Measurements from ENCODE around the gene LIN7A. TPM values are rescaled to one million over a fixed set of nuclear protein-coding genes. Genes with fewer than 3 reads are reported as not detected.

Gene LIN7A
- total RNA-seq, 1 experiment from 2014 or later, result 20.1 TPM

DNA sequence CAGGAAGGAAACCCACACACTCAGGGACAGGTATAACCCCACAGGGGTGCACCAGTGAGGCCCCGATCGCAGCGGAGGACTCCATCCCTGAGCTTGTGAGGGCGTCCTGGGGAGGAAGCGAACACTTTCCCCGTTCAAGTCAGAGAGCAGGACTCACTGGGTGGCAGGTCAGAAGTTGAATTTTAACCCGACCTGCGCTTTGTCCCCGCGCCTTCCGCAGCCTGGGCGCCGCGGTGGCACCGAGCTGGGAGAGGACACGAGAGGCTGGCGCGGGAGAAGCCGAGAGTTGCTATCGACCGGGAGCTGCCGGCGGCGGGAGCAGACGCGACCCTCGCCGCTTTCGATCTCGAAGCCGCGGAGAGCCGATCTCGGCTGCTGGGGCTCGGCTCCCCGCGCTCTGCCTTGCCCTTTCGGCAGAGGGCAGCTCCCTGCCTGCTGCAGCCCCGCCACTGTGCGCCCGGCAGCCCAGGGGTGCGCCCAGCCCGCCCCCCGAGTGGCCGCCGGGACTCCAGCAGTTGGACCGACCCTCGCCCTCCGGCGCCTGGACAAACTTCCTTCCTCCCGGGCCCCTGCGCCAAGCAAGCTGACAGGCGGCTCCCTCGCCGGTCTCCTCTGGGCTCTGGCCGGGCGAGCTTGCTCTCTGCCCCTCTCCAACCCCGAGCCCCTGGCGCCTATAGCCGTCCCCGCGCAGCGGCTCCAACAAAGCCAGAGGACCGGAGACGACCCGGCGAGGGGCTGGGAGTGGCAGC is 918 bp downstream of the LIN7A start:
- DNase-seq, result peak; percentile 50
- Histone ChIP-seq H3K4me3 (peak overlapping the region; percentile 81), H3K36me3 (no peaks in the 10 kb centered on the region), H3K27me3 (no peaks in the 10 kb centered on the region), H3K9me3 (no peaks in the 10 kb centered on the region)

DNA sequence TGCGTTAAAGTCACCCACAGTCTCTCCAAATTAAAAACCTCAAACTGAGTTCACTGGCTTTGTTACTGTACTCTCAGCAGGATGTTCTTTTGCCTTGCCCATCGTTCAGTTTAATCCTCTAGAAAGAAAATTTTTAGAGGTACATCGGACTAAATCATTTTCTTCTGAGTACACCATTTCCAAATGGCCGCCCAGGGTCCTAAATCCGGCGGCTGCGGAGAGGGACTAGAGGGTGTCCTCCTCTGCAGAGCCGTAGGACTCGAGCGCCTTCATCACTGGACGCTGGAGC is 1.4 kb downstream of the LIN7A start:
- DNase-seq, result no peak
- Histone ChIP-seq H3K36me3 (no peaks in the 10 kb centered on the region), H3K9me3 (no peaks in the 10 kb centered on the region), H3K4me3 (peak overlapping the region; percentile 81), H3K27me3 (no peaks in the 10 kb centered on the region)

DNA sequence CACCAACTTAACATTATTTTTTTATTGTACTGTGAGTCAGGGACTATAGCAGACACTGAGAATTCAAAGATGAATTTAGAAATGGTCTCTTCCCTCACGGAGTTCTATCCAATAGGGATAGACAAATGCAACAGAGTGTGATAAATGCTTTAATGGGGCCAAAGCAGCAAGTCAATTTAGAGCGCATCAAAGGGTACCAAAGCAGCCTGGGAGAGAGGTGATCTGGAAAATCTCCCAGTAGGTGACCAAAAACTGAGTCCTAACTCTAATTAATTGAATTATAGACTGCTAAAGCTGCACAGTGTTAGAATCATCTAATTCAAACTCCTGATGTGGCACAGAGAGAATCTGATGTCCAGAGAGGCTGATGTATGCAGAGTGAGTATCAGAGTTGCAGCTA is 2.6 kb downstream of the LIN7A start:
- no peak for DNase-seq
- Histone ChIP-seq H3K27me3 (no peaks in the 10 kb centered on the region), H3K4me3 (peak overlapping the region; percentile 81), H3K36me3 (peaks cover 2% of the 10 kb centered on the region; the same call in 1 of the 2 replicates), H3K9me3 (no peaks in the 10 kb centered on the region)

DNA sequence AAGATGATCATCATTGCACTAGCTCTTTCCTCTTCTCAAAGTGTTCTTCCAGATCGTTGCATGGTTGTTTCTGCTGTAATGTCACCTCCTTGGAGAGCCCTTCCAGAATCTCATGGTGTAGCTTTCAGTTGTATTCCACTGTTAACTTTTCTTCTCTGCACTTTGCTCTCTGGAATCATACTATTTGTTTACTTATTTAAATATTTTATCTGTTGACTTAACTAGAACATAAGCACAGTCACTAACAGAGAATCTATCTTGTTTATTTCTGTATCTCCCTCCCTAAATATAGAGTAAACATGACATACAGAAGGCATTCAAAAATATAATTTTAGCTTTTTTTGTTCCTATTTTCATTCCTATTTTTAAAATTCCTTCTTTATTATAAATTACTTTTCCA is 11.8 kb downstream of the LIN7A start:
- Histone ChIP-seq H3K27me3 (no peaks in the 10 kb centered on the region), H3K4me3 (no peak overlapping the region), H3K36me3 (peaks cover 9% of the 10 kb centered on the region; the same call in 1 of the 2 replicates), H3K9me3 (no peaks in the 10 kb centered on the region)
- no peak for DNase-seq

DNA sequence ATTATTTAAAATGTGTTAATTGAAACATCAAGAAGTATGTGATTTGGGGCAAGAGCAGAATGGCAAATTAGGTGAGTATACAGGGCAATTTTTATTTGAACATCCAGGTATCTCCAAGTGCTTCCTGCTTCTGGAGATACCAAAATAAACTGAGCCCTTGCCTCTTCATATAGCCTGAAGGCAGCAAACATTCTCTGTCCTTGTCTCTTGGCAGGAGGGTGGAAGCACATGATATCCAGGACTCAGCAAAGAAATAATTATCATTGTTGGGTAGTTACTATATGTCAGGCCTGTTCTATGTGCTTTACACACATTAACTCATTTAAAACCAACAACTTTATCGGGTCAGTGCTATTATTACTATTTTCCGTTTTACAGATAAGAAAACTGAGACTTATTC is 12.5 kb downstream of the LIN7A start:
- H3K36me3 ChIP-seq, result 0 out of 2 replicates have a peak, but pooled peaks cover 7% of the 10 kb centered on the region
- H3K9me3 ChIP-seq, result no peaks in the 10 kb centered on the region
- no peak for DNase-seq
- no peaks in the 10 kb centered on the region for H3K27me3 ChIP-seq
- H3K4me3 ChIP-seq, result no peak overlapping the region

DNA sequence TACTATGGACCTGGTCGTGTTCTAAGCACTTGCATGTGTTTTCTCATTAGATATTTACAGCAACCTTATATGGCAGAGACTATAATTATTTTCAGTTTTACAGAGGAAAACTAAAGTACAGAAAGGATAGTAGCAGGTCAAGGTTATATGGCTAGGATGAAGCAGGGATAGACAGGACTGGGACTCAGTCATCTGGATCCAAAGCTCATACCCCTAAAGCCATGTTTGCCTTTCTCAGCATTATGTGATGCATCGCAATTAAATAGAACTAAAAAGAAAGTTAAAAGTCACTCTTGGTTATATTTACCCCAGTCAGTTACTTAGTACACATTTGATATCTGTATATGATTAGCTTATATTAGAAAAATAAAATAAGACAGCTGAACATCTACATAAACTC is 13.3 kb downstream of the LIN7A start:
- H3K36me3 ChIP-seq, result 0 out of 2 replicates have a peak, but pooled peaks cover 7% of the 10 kb centered on the region
- no peaks in the 10 kb centered on the region for H3K27me3 ChIP-seq
- H3K9me3 ChIP-seq, result no peaks in the 10 kb centered on the region
- H3K4me3 ChIP-seq, result no peak overlapping the region
- no peak for DNase-seq

DNA sequence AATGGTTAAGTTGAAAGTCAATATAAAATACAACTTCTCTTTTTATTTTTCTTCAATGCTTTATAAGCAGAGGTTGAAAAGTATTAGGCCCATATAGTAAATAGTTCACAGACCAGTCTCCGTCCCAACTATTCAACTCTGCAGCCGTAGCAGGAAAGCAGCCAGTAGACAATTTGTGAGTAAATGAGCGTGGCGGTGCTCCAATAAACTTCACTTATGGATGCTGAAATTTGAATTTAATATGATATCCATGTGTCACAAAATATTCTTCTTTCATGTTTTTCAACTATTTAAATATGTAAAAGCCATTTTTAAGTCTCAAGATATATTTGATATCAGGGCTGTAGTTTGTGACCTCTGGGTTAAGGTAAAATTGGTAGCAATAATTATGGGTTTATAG is 17.7 kb downstream of the LIN7A start:
- Histone ChIP-seq H3K9me3 (no peaks in the 10 kb centered on the region), H3K4me3 (no peak overlapping the region), H3K27me3 (no peaks in the 10 kb centered on the region), H3K36me3 (0 out of 2 replicates have a peak, but pooled peaks cover 2% of the 10 kb centered on the region)
- no peak for DNase-seq

DNA sequence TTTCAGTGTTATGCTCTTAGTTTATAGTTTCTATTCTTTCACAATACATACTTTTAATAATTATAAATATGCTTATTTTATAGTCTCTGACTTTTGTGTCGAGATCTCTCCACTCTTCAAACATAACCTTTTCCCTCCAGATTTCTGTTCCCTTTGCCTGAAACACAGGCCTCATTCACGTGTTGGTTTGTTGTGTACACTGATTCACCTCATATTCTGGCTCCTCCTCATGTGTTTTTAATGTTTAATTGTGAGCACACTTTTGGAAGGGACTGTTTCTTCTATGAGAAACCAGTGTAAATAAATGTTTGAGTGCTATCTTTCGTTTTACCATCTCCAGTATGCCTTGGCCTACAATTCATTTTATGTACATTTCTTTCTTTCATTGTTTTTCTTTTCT is 20.1 kb downstream of the LIN7A start:
- no peak for DNase-seq
- no peaks in the 10 kb centered on the region for H3K9me3 ChIP-seq
- H3K4me3 ChIP-seq, result no peak overlapping the region
- H3K36me3 ChIP-seq, result 0 out of 2 replicates have a peak, but pooled peaks cover 2% of the 10 kb centered on the region
- H3K27me3 ChIP-seq, result no peaks in the 10 kb centered on the region

DNA sequence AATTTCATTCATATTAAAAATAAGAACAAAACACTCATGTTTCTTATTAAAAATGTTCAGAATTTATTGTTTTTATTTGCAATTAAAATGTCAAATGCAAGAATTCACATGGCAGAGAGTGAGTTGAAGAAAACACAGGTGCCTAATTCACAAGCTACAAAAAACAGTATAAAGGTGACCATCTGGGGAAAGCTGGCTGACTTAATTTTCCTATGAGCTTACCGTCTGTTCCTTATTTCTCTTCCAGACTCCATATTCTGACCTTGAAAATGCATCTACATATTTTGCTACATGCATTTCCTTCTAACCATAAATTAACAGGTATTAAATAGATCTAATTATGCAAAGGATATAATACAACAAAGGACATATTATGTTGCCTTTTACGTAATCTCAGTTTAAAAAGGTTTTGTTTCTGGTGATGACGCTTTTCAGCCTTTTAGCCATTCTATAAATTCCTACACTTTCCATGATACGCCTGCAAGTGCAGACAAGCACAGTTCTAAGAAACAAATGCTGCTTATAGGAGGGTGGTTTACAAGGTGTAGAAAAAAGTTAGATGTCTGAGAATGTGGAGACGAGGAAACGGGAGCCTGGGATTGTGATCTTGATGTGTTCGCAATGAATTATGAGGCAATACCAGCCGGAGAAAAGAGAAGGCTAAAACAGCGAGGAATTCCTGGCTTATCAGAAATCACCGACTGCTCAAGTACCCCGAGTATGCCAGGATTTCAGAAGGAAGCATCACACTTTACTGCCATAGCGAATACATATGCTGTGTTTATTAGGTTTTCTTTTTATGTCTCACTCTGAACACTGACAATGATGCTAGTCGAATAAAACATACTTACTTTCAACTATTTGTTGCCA is 24.6 kb downstream of the LIN7A start:
- no peaks in the 10 kb centered on the region for H3K36me3 ChIP-seq
- no peaks in the 10 kb centered on the region for H3K9me3 ChIP-seq
- DNase-seq, result no peak
- no peaks in the 10 kb centered on the region for H3K27me3 ChIP-seq
- no peak overlapping the region for H3K4me3 ChIP-seq

DNA sequence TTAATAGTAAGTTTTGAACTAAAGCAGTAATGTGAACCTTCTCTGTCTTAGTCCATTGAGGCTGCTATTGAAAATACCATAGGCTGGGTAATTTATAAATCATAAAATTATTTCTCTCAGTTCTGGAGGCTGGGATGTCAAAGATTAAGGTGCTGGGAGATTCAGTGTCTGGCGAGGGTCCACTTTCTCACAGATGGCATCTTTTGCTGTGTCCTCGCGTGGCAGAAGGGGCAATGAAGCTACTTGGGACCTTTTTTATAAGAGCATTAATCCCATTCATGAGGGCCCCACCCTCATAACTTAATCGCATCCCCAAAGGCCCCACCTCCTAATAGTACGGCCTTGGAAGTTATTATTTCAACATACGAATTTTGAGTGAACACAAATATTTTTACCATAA is 28.4 kb downstream of the LIN7A start:
- no peaks in the 10 kb centered on the region for H3K9me3 ChIP-seq
- no peak for DNase-seq
- no peak overlapping the region for H3K4me3 ChIP-seq
- H3K36me3 ChIP-seq, result no peaks in the 10 kb centered on the region
- no peaks in the 10 kb centered on the region for H3K27me3 ChIP-seq

DNA sequence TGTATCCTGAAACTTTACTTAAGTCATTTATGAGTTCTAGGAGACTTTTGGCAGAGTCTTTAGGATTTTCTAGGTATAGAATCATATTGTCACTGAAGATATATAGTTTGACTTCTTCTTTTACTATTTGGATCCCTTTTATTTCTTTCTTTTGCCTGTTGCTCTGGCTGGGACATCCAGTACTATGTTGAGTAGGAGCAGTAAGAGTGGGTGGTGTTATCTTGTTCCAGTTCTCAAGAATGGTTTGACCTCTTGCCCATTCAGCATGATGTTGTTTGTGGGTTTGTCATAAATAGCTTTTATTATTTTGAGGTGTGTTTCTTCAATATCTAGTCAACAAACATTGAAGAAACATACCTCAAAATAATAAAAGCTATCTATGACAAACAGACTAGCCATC is 35.0 kb downstream of the LIN7A start:
- no peak for DNase-seq
- no peaks in the 10 kb centered on the region for H3K27me3 ChIP-seq
- no peak overlapping the region for H3K4me3 ChIP-seq
- H3K9me3 ChIP-seq, result no peaks in the 10 kb centered on the region
- H3K36me3 ChIP-seq, result no peaks in the 10 kb centered on the region; the same call in 1 of the 2 replicates

DNA sequence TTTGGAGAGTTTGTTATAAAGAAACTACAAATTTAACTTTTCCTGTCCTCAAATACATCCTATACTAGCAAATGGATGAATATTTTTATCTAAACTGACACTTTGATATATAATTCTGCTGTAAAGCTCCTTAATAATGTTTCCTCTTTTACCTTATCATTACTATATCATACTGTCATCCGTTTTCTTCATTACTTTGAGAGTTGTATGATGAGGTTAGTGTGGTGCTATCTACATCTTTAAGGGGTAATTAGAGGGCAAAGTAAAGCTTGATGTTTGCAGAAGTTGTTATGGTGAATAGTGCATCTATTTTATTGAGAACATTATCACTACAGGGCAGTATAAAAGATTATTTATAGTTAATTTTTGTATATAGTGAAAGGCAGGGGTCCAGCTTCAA is 36.1 kb downstream of the LIN7A start:
- DNase-seq, result no peak
- Histone ChIP-seq H3K27me3 (no peaks in the 10 kb centered on the region), H3K36me3 (no peaks in the 10 kb centered on the region; the same call in 1 of the 2 replicates), H3K4me3 (no peak overlapping the region), H3K9me3 (no peaks in the 10 kb centered on the region)

DNA sequence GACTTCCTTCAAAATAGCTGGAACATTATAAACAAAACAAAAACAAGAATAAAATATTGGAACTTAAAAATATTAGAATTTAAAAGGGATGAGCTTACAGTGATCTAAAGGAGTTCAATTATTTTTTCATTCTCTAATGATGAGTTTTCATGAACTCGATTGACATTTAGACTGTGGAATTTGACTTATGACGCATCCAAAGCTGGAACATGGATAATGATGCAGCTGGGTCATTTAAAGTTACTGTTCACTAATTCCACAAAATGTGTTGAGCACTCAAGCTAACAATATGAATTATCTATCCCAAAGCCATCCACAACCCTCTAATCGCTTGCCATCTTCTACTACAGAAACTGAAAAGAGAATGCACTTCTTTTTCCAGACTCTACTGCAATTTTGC is 42.5 kb downstream of the LIN7A start:
- Histone ChIP-seq H3K27me3 (no peaks in the 10 kb centered on the region), H3K9me3 (no peaks in the 10 kb centered on the region), H3K4me3 (no peak overlapping the region), H3K36me3 (no peaks in the 10 kb centered on the region; the same call in 1 of the 2 replicates)
- no peak for DNase-seq

DNA sequence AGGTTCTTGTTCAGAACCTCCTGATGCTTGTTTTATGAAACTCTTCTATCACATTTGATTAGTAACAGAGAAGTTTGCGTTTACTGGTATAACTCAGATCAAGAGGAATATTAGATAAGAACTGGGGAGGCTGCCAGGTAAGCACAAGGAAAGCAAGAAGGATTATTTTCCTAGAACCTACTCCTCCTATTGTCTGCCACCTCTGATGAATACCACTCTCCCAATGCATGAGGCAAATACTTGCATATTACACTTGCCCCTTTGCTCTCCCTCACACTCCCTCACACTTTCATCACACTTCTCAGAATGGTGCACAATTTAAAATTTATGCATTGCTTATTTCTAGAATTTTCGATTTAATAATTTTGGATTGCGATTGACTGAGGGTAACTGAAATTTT is 43.6 kb downstream of the LIN7A start:
- no peaks in the 10 kb centered on the region; the same call in 1 of the 2 replicates for H3K36me3 ChIP-seq
- no peak overlapping the region for H3K4me3 ChIP-seq
- no peaks in the 10 kb centered on the region for H3K9me3 ChIP-seq
- DNase-seq, result no peak
- H3K27me3 ChIP-seq, result no peaks in the 10 kb centered on the region

DNA sequence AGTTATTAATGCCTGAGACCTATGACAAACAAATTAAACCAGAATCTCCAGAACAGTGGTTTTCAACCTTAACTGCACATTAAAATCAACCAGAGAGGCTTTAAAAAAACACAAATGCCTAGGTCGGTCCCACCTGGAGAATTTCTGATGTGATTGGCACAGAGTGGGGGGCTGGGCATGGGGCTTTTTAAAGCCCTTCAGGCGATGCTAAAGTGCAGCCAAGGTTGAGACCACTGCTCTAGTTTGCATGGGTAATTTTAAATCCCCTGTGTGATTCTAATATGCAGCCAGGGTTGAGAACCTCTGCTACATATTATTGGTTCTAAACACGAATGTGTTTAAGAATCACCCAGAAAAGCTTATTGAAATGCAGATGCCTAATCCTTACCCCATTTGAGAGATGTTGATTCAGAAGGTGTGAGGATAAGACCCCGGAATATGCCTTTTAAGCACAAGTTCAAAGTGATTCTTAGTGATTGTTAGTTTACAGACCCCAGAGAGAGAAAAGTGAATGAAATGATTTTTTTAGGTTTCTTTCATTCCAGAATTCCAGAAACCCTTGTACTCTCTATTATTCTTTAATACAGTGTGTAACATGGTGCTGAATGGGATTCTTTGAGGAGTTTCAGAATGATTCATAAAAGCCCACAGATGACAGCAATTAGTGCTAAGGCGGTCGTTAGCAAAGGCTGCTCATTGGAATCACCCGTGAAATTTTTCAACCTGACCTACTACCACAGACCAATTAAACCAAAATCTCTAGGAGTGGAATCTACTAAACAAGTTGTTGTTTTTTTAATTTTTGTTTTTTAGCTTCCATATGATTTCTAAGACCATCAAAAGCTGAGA is 44.9 kb downstream of the LIN7A start:
- Histone ChIP-seq H3K36me3 (no peaks in the 10 kb centered on the region; the same call in 1 of the 2 replicates), H3K27me3 (no peaks in the 10 kb centered on the region), H3K4me3 (no peak overlapping the region), H3K9me3 (no peaks in the 10 kb centered on the region)
- DNase-seq, result no peak

DNA sequence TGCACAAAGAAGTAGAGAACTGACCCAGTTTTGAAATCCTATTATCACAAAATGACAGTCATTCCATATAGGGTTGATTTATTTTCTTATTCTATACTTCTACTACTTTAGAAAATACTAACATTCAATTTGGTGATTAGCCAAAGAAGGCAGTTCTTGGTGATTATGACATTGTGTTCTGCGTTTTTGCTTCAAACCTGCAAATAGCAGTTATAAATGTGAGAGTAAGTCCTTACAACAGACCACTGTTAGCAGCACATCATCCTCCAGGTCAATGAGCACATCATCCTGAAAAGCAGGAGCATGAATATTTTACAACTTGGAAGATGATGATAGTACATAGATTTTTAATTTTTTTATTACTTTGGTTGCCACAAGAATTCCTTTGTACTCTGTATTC is 53.1 kb downstream of the LIN7A start:
- Histone ChIP-seq H3K4me3 (no peak overlapping the region), H3K9me3 (no peaks in the 10 kb centered on the region), H3K27me3 (no peaks in the 10 kb centered on the region), H3K36me3 (no peaks in the 10 kb centered on the region; the same call in none of the 2 replicates)
- no peak for DNase-seq

DNA sequence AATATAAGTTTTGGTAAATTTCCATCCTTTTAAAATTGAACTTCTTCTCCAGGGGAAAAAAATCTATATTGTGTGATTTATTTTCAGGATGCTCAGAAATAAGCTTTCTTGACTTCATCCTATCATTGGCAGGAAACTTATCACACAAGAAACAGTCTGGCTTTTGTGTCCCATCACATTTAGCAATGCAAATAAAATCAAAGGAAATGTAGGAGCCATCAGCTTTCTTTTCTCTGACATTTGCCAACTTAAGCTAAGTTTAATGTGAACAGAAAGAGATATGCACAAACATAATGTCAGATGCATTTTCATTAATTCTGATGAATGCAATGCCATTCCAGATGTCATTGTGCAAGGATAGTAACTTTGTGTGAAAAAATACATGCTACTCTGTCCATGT is 56.6 kb downstream of the LIN7A start:
- DNase-seq, result no peak
- Histone ChIP-seq H3K9me3 (no peaks in the 10 kb centered on the region; the same call in 1 of the 2 replicates), H3K36me3 (no peaks in the 10 kb centered on the region; the same call in none of the 2 replicates), H3K27me3 (no peaks in the 10 kb centered on the region), H3K4me3 (no peak overlapping the region)

Measured in MG63 (cell line).